Transverse colon (tissue), 4 donors: Measurements from ENCODE around the gene SCN9A. TPM values are rescaled to one million over a fixed set of nuclear protein-coding genes. Genes with fewer than 3 reads are reported as not detected.

Source experiments
- DNase-seq: peaks from one replicate; pipeline ENCODE4 v3.0.0-alpha.2; 2019
- H3K27ac ChIP-seq, 4 donors: fragments of 200-600 bp; sonication (generic); 2 replicates each; pipeline ENCODE4 v1.5.1; 2016 to 2018; ENCODE audit warnings: inconsistent platforms in 4 of 4
- H3K27me3 ChIP-seq: fragments of 200-600 bp; sonication (generic); 2 replicates; pipeline ENCODE4 v1.5.1; 2017; ENCODE audit warnings: inconsistent platforms
- H3K36me3 ChIP-seq, 4 donors: fragments of 200-600 bp; sonication (generic); 2 replicates each; pipeline ENCODE4 v1.5.1; 2017 to 2019; ENCODE audit warnings: inconsistent platforms in 4 of 4
- H3K4me1 ChIP-seq, 4 donors: fragments of 200-600 bp; sonication (generic); 2 replicates each; pipeline ENCODE4 v1.5.1; 2017 to 2020; ENCODE audit warnings: inconsistent platforms in 4 of 4
- H3K4me3 ChIP-seq, 4 donors: fragments of 200-600 bp; sonication (generic); 1 replicate in 1 of 4; 2 replicates in 3 of 4; pipeline versions ENCODE4 v1.5.1 to v1.6.1; 2017 to 2019; ENCODE audit warnings: inconsistent platforms in 4 of 4
- H3K9me3 ChIP-seq, 2 donors: fragments of 200-600 bp; sonication (generic); 2 replicates each; pipeline ENCODE4 v1.5.1; 2017 to 2019; ENCODE audit warnings: inconsistent platforms in 2 of 2
- CTCF ChIP-seq, 5 experiments: fragments of 200-600 bp in 3 of 5; fragments of 450-650 bp in 2 of 5; sonication (generic) in 3 of 5; IDR thresholded peaks; 1 replicate in 2 of 5; 2 replicates in 3 of 5; pipeline ENCODE4 v1.5.1; 2016 to 2017; ENCODE audit warnings: antibody characterized with exemption in 5 of 5, inconsistent platforms in 3 of 5, mild to moderate bottlenecking in 2 of 5, moderate library complexity in 1 of 5
- EP300 ChIP-seq: sonication (generic); formaldehyde crosslinking; IDR thresholded peaks from one replicate; pipeline ENCODE4 v1.6.1; 2017; ENCODE audit warnings: antibody characterized with exemption, low read depth
- POLR2A ChIP-seq: fragments of 450-650 bp; IDR thresholded peaks from one replicate; pipeline ENCODE4 v1.6.1; 2016; ENCODE audit warnings: antibody characterized with exemption, mild to moderate bottlenecking, moderate library complexity
- POLR2AphosphoS5 ChIP-seq, 3 donors: sonication (generic); formaldehyde crosslinking; IDR thresholded peaks; one replicate each; pipeline ENCODE4 v1.6.1; 2016; ENCODE audit warnings: antibody characterized with exemption in 3 of 3
- WGBS, 2 donors: methylation state at CpG; one replicate each; pipeline ENCODE4 v1.1.5; 2018; ENCODE audit warnings: low coverage in 1 of 2; 5-methylcytosine and 5-hydroxymethylcytosine counted together
- in situ Hi-C, 4 donors: fragments of 200-750 bp; cut with MboI; loops; one replicate each; pipeline versions ENCODE4 v1.15.0 to v1.15.1; 2017; ENCODE audit warnings: low sequenced_read_pairs in 3 of 4, low pct_ligation_motif_present in 1 of 4, low pct_unique_long_range_greater_than_20kb in 1 of 4
- intact Hi-C: fragments of 100-400 bp; cut with DNase I; formaldehyde crosslinking; loops from one replicate; pipeline ENCODE4 v1.15.1; 2023; ENCODE audit warnings: low total_unique reads
- total RNA-seq, 4 donors: library from RNA; depleted of rRNA; stranded (reverse); fragments of >200 nt; gene quantifications; one replicate each; pipeline ENCODE4 v1.1.0, GENCODE V29; 2016

SCN9A gene
- total RNA-seq, 4 donors from 2014 or later: 13.1 to 35.8 (median 24.5) TPM

- intact Hi-C loops: no loop called here
- in situ Hi-C loops: no loop called here
These were observed 218.2 kb downstream of the SCN9A start for GRCh38 chr2:166157578-166157977.

GRCh38 chr2:166156985-166157490 is 218.7 kb downstream of the SCN9A start:
- in situ Hi-C loops (no loop called here), intact Hi-C loops (no loop called here)
- no peaks in the 10 kb centered on the region for H3K9me3 ChIP-seq
- no peaks in the 10 kb centered on the region for H3K4me1 ChIP-seq
- no peak overlapping the region for H3K27ac ChIP-seq
- 91 to 92% methylated on average over 2 to 3 of the region's 3 CpGs for WGBS, 2 donors
- DNase-seq: no peak
- H3K4me3 ChIP-seq: no peak overlapping the region
- H3K27me3 ChIP-seq: no peaks in the 10 kb centered on the region
- no peak for TF ChIP-seq POLR2A
- no peak for TF ChIP-seq EP300
- TF ChIP-seq CTCF (IDR thresholded peaks at IDR 0.05): no peak
- TF ChIP-seq POLR2AphosphoS5 (IDR thresholded peaks at IDR 0.05): no peak
- no peaks in the 10 kb centered on the region for H3K36me3 ChIP-seq

More at GRCh38 chr2:166157578-166157977, 218.2 kb downstream of the SCN9A start:
- Histone ChIP-seq H3K27me3 (no peaks in the 10 kb centered on the region), H3K4me1 (no peaks in the 10 kb centered on the region), H3K36me3 (no peaks in the 10 kb centered on the region), H3K9me3 (no peaks in the 10 kb centered on the region), H3K4me3 (no peak overlapping the region), H3K27ac (no peak overlapping the region)
- no peak for TF ChIP-seq EP300
- TF ChIP-seq CTCF (IDR thresholded peaks at IDR 0.05): no peak
- TF ChIP-seq POLR2AphosphoS5 (IDR thresholded peaks at IDR 0.05): no peak
- TF ChIP-seq POLR2A: no peak
- DNase-seq: no peak
- 40 to 47% methylated on average over 2 of the region's 2 CpGs for WGBS, 2 donors

- Histone ChIP-seq H3K27me3 (no peaks in the 10 kb centered on the region), H3K27ac (no peak overlapping the region), H3K36me3 (no peaks in the 10 kb centered on the region), H3K4me3 (no peak overlapping the region), H3K4me1 (no peaks in the 10 kb centered on the region), H3K9me3 (no peaks in the 10 kb centered on the region)
- intact Hi-C loops: no loop called here
- 54 to 75% methylated on average over 1 to 2 of the region's 2 CpGs for WGBS, 2 donors
- no peak for DNase-seq
- in situ Hi-C loops: no loop called here
- no peak for TF ChIP-seq POLR2A
- TF ChIP-seq CTCF (IDR thresholded peaks at IDR 0.05): no peak
- TF ChIP-seq EP300: no peak
- TF ChIP-seq POLR2AphosphoS5 (IDR thresholded peaks at IDR 0.05): no peak
These were observed 220.2 kb downstream of the SCN9A start for GRCh38 chr2:166155589-166155988.

GRCh38 chr2:166154685-166155338 is 220.9 kb downstream of the SCN9A start:
- in situ Hi-C loops (no loop called here), intact Hi-C loops (no loop called here)
- Histone ChIP-seq H3K27ac (no peak overlapping the region), H3K27me3 (no peaks in the 10 kb centered on the region), H3K36me3 (no peaks in the 10 kb centered on the region), H3K4me3 (no peak overlapping the region), H3K9me3 (no peaks in the 10 kb centered on the region), H3K4me1 (no peaks in the 10 kb centered on the region)
- DNase-seq: no peak
- TF ChIP-seq CTCF (IDR thresholded peaks at IDR 0.05): no peak
- no peak for TF ChIP-seq POLR2A
- no peak for TF ChIP-seq POLR2AphosphoS5 (IDR thresholded peaks at IDR 0.05)
- no peak for TF ChIP-seq EP300
- WGBS, 2 donors: 24 to 37% methylated on average over 3 of the region's 3 CpGs
